ENCODE results near the gene CACNG7.
"Not testable (repeated sequence)": the region's sequence is repeated elsewhere in the genome, so short reads cannot be mapped to it uniquely, and the experiment has no call there.

The CACNG7 gene

GRCh38 chr19:53908935-53909415, at the start of gene CACNG7:
Gene CACNG7 (plus strand): TSS chr19:53909278. CDS start chr19:53912832, 3,554 bp downstream.
- no peak for FAIRE-seq

GRCh38 chr19:53864308-53864836, 44.7 kb upstream of the CACNG7 start:
- no peak for FAIRE-seq

GRCh38 chr19:53865523-53865917, 43.6 kb upstream of the CACNG7 start:
- no peak for FAIRE-seq

GRCh38 chr19:53865918-53866864, 42.9 kb upstream of the CACNG7 start:
- no peak for FAIRE-seq

- no peak for FAIRE-seq
Measured at GRCh38 chr19:53866865-53867224, 42.2 kb upstream of the CACNG7 start.

GRCh38 chr19:53867225-53868090, 41.6 kb upstream of the CACNG7 start, which contains the start of gene MYADM:
Gene MYADM (plus strand): TSS chr19:53867883. CDS start chr19:53873530, 5,647 bp downstream.
- FAIRE-seq: no peak

- FAIRE-seq: no peak
Measured at GRCh38 chr19:53868091-53868891, 40.8 kb upstream of the CACNG7 start.

GRCh38 chr19:53868892-53869804, 39.9 kb upstream of the CACNG7 start:
- FAIRE-seq: no peak

- not testable (repeated sequence) for FAIRE-seq
Measured at GRCh38 chr19:53869805-53870484, 39.1 kb upstream of the CACNG7 start.

- no peak for FAIRE-seq
Measured at GRCh38 chr19:53870485-53870844, 38.6 kb upstream of the CACNG7 start.

GRCh38 chr19:53871454-53871853, 37.6 kb upstream of the CACNG7 start:
- no peak for FAIRE-seq

- FAIRE-seq: no peak
Measured at GRCh38 chr19:53872762-53873161, 36.3 kb upstream of the CACNG7 start.

- no peak for FAIRE-seq
Measured at GRCh38 chr19:53873773-53874605, 35.1 kb upstream of the CACNG7 start.

- FAIRE-seq: no peak
Measured at GRCh38 chr19:53874606-53874990, 34.5 kb upstream of the CACNG7 start.

GRCh38 chr19:53875602-53876325, 33.3 kb upstream of the CACNG7 start:
- FAIRE-seq: no peak

- FAIRE-seq: no peak
Measured at GRCh38 chr19:53876651-53877224, 32.3 kb upstream of the CACNG7 start.

- no peak for FAIRE-seq
Measured at GRCh38 chr19:53877361-53877766, 31.7 kb upstream of the CACNG7 start.

- FAIRE-seq: no peak
Measured at GRCh38 chr19:53878776-53879139, 30.3 kb upstream of the CACNG7 start.
